Keratinocyte (primary cell): Measurements from ENCODE around the gene XPOT. TPM values are rescaled to one million over a fixed set of nuclear protein-coding genes. Genes with fewer than 3 reads are reported as not detected.

Experiments
- DNase-seq: peaks from one replicate; pipeline ENCODE4 v3.0.0-alpha.2; 2011; ENCODE audit warnings: low read depth, missing footprints, low spot score
- FAIRE-seq: peaks from 2 replicates; lab custom pipeline; 2011; peaks lifted over from hg19 to GRCh38; lab: Jason Lieb, UNC
- H2AFZ ChIP-seq: 2 replicates; pipeline ENCODE4 v1.6.0; 2012; ENCODE audit warnings: low read length, control low read depth, inconsistent platforms; ENCODE audit not compliant: control insufficient read depth
- H3K27ac ChIP-seq: 2 replicates; pipeline ENCODE4 v1.5.1; 2011; ENCODE audit warnings: low read length; ENCODE audit not compliant: control insufficient read depth, insufficient read depth
- H3K27me3 ChIP-seq: 3 replicates; pipeline ENCODE4 v1.6.0; 2011; ENCODE audit warnings: low read length; ENCODE audit not compliant: control insufficient read depth, insufficient read depth; ENCODE audit errors: extremely low read depth
- H3K36me3 ChIP-seq, 2 experiments: 2 replicates in 1 of 2; 3 replicates in 1 of 2; pipeline ENCODE4 v1.5.1; 2011; ENCODE audit warnings: low read length in 2 of 2, mild to moderate bottlenecking in 1 of 2; ENCODE audit not compliant: control insufficient read depth in 2 of 2, insufficient read depth in 2 of 2; ENCODE audit errors: extremely low read depth in 1 of 2
- H3K4me1 ChIP-seq: 3 replicates; pipeline ENCODE4 v1.5.1; 2011; ENCODE audit warnings: low read length; ENCODE audit not compliant: control insufficient read depth, insufficient read depth; ENCODE audit errors: extremely low read depth
- H3K4me2 ChIP-seq: 3 replicates; pipeline ENCODE4 v1.6.0; 2011; ENCODE audit warnings: low read depth, low read length; ENCODE audit not compliant: control insufficient read depth, insufficient read depth; ENCODE audit errors: extremely low read depth
- H3K4me3 ChIP-seq, 3 experiments: fragments of 200-600 bp in 1 of 3; sonication (generic) in 1 of 3; 2 replicates in 2 of 3; 3 replicates in 1 of 3; pipeline ENCODE4 v1.5.1; 2011 to 2016; ENCODE audit warnings: low read length in 3 of 3, mild to moderate bottlenecking in 3 of 3, control low read depth in 2 of 3, inconsistent platforms in 1 of 3, low read depth in 1 of 3, mixed read lengths in 1 of 3, mixed run types in 1 of 3, moderate library complexity in 1 of 3; ENCODE audit not compliant: control insufficient read depth in 2 of 3, insufficient read depth in 2 of 3; ENCODE audit errors: extremely low read depth in 1 of 3
- H3K79me2 ChIP-seq: 2 replicates; pipeline ENCODE4 v1.6.0; 2012; ENCODE audit warnings: low read length; ENCODE audit not compliant: control insufficient read depth, insufficient read depth
- H3K9ac ChIP-seq: 3 replicates; pipeline ENCODE4 v1.6.0; 2011; ENCODE audit warnings: low read length; ENCODE audit not compliant: control insufficient read depth, insufficient read depth; ENCODE audit errors: extremely low read depth
- H3K9me1 ChIP-seq: 3 replicates; pipeline ENCODE4 v1.6.0; 2011; ENCODE audit warnings: low read length; ENCODE audit not compliant: control insufficient read depth, insufficient read depth; ENCODE audit errors: extremely low read depth
- H3K9me3 ChIP-seq: 2 replicates; pipeline ENCODE4 v1.5.1; 2012; ENCODE audit warnings: low read depth, low read length; ENCODE audit not compliant: control insufficient read depth
- H4K20me1 ChIP-seq: 3 replicates; pipeline ENCODE4 v1.6.0; 2011; ENCODE audit warnings: low read length; ENCODE audit not compliant: control insufficient read depth, insufficient read depth; ENCODE audit errors: extremely low read depth
- CTCF ChIP-seq, 3 experiments: IDR thresholded peaks in 1 of 3; conservative IDR thresholded peaks in 1 of 3; optimal IDR thresholded peaks in 1 of 3; 2 replicates in 2 of 3; 3 replicates in 1 of 3; pipeline versions ENCODE3 to v1.5.1; 2011; ENCODE audit warnings: low read length in 3 of 3, mild to moderate bottlenecking in 3 of 3, moderate library complexity in 2 of 3, control low read depth in 1 of 3, inconsistent platforms in 1 of 3; ENCODE audit not compliant: insufficient read depth in 2 of 3; ENCODE audit errors: extremely low read depth in 1 of 3
- EZH2 ChIP-seq: IDR thresholded peaks from one replicate; pipeline ENCODE4 v1.6.1; 2012; ENCODE audit warnings: inconsistent platforms, mild to moderate bottlenecking, low read length, moderate library complexity
- dilution Hi-C: fragments of 300-500 bp; cut with MboI; formaldehyde crosslinking; loops from one replicate; pipeline ENCODE4 v1.7.0; 2020; ENCODE audit warnings: low sequenced_read_pairs; ENCODE audit not compliant: extremely low pct_ligation_motif_present
- polyA plus RNA-seq, 5 experiments: library from polyadenylated mRNA; depleted of rRNA in 3 of 5; stranded (reverse) in 3 of 5; stranded (forward) in 1 of 5; unstranded in 1 of 5; fragments of >200 nt; gene quantifications; 1 replicate in 1 of 5; 2 replicates in 3 of 5; 3 replicates in 1 of 5; pipeline versions ENCODE4 v1.2.1 to v1.2.3, GENCODE V29; 2011 to 2012; ENCODE audit warnings: missing spikeins in 2 of 5, low read depth in 1 of 5, low replicate concordance in 1 of 5

Gene XPOT
- polyA plus RNA-seq, 1 donor (not counting 4 experiments of a cell fraction or from before 2014, with no cell fraction given): 93.8 TPM

GRCh38 chr12:64433915-64434314 lies 29.7 kb downstream of the XPOT start:
- peaks cover 31 to 44% of the 10 kb centered on the region in 2 experiments for H3K36me3 ChIP-seq
- no peak overlapping the region for H3K9ac ChIP-seq
- H3K79me2 ChIP-seq: no peaks in the 10 kb centered on the region
- H3K27ac ChIP-seq: no peak overlapping the region
- FAIRE-seq (no peak), DNase-seq (no peak)
- TF ChIP-seq EZH2 (no peak), CTCF (optimal IDR thresholded peaks at IDR 0.05 in 1 of 3, IDR thresholded peaks at IDR 0.05 in 1 of 3, conservative IDR thresholded peaks at IDR 0.05 in 1 of 3; ENCODE audit: extremely low read depth in 1 of 3, insufficient read depth in 2 of 3, low read length in 3 of 3) (no peak)
- H2AFZ ChIP-seq: no peak overlapping the region
- H3K27me3 ChIP-seq: no peaks in the 10 kb centered on the region
- H3K4me1 ChIP-seq: no peaks in the 10 kb centered on the region
- no peaks in the 10 kb centered on the region for H3K9me3 ChIP-seq
- H3K9me1 ChIP-seq: no peaks in the 10 kb centered on the region
- no peak overlapping the region for H3K4me3 ChIP-seq
- no peak overlapping the region for H3K4me2 ChIP-seq
- H4K20me1 ChIP-seq: no peaks in the 10 kb centered on the region
- dilution Hi-C loops: no loop called here

- Histone ChIP-seq H3K9ac (no peak overlapping the region), H3K9me1 (no peaks in the 10 kb centered on the region), H3K4me3 (no peak overlapping the region), H3K4me1 (no peaks in the 10 kb centered on the region), H2AFZ (no peak overlapping the region), H3K4me2 (no peak overlapping the region), H3K79me2 (no peaks in the 10 kb centered on the region), H3K27ac (no peak overlapping the region), H3K27me3 (no peaks in the 10 kb centered on the region), H3K36me3 (peaks cover 17 to 21% of the 10 kb centered on the region in 2 experiments), H4K20me1 (no peaks in the 10 kb centered on the region), H3K9me3 (no peaks in the 10 kb centered on the region)
- dilution Hi-C loops: no loop called here
- FAIRE-seq (no peak), DNase-seq (no peak)
- TF ChIP-seq CTCF (optimal IDR thresholded peaks at IDR 0.05 in 1 of 3, IDR thresholded peaks at IDR 0.05 in 1 of 3, conservative IDR thresholded peaks at IDR 0.05 in 1 of 3; ENCODE audit: extremely low read depth in 1 of 3, insufficient read depth in 2 of 3, low read length in 3 of 3) (no peak), EZH2 (no peak)
Observed at GRCh38 chr12:64440100-64440499, 35.9 kb downstream of the XPOT start.
